Activated naive CD8-positive, alpha-beta T cell (primary cell): ENCODE data around the gene COBL.

Source experiments
- H3K27ac Mint-ChIP-seq: one replicate; pipeline ENCODE4 v1.8.0; 2021; ENCODE audit warnings: mixed read lengths
- H3K27me3 Mint-ChIP-seq: one replicate; pipeline ENCODE4 v1.8.0; 2021; ENCODE audit warnings: mixed read lengths
- H3K36me3 Mint-ChIP-seq: one replicate; pipeline ENCODE4 v1.8.0; 2021; ENCODE audit warnings: mixed read lengths
- H3K4me1 Mint-ChIP-seq: one replicate; pipeline ENCODE4 v1.8.0; 2021; ENCODE audit warnings: low read depth, mixed read lengths
- H3K4me3 Mint-ChIP-seq: one replicate; pipeline ENCODE4 v1.8.0; 2021; ENCODE audit warnings: mild to moderate bottlenecking, mixed read lengths
- H3K9me3 Mint-ChIP-seq: one replicate; pipeline ENCODE4 v1.8.0; 2021; ENCODE audit warnings: low read depth, mixed read lengths

Gene COBL

DNA sequence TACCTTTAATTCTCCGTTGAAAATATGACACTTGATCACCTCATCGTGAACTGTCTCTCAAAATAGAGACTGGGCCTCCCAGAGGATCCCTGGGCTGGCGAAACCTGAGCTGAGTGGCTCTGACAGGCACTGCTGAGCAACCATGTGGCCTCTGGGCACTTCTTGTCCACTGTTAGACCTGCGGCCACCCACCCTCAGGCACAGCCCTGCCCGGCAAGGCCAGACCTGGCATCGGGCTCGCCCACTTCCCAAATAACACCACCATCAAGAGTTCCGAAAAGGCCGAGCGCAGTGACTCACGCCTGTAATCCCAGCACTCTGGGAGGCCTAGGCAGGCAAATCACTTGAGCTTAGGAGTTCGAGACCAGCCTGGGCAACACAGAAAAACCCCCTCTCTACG is 82.5 kb downstream of the COBL start:
- H3K4me3 Mint-ChIP-seq = no peak overlapping the region
- no peaks in the 10 kb centered on the region for H3K9me3 Mint-ChIP-seq
- H3K4me1 Mint-ChIP-seq = no peaks in the 10 kb centered on the region
- no peaks in the 10 kb centered on the region for H3K27me3 Mint-ChIP-seq
- H3K36me3 Mint-ChIP-seq = no peaks in the 10 kb centered on the region
- H3K27ac Mint-ChIP-seq = no peak overlapping the region

DNA sequence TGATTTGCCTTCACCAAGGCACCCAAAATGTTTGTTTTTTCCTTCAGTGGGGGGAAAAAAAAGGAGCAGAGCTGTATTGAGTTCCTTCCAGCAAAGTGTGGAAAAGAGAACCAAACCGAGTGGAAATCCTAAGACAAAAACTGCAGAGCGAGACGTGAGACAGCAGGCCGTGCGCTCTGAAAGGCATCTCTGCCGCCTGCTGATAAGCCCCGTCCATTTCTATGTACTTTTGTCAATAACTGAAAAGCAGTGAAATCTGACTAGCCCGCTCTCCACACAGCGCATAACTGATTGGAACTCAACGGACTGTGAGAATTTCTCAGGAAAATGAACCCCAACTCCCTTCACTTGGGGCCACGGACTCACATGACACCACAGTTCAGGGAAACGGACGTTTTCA is 83.2 kb downstream of the COBL start:
- no peaks in the 10 kb centered on the region for H3K4me1 Mint-ChIP-seq
- H3K9me3 Mint-ChIP-seq = no peaks in the 10 kb centered on the region
- no peaks in the 10 kb centered on the region for H3K27me3 Mint-ChIP-seq
- no peaks in the 10 kb centered on the region for H3K36me3 Mint-ChIP-seq
- H3K27ac Mint-ChIP-seq = no peak overlapping the region
- H3K4me3 Mint-ChIP-seq = no peak overlapping the region

DNA sequence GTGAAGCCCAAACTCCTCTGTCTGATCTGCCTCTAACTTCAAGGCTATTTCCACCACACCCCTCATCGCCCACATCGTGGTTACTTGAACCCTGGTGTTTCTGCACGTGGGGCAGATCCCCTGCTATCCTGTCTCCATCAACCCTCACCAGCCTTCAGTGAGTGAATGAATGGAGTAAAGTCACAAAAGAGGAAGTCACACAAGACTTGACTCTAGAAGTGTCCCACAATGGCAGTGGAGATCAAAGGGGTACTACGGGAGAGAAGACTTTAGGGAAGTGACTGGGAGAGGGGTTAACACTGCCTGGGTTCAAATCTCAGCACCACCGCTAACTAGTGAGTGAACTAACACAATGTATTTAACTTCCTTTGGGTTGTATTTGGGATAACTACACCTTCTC is 85.9 kb downstream of the COBL start:
- Mint-ChIP-seq H3K27ac (no peak overlapping the region), H3K36me3 (no peaks in the 10 kb centered on the region), H3K4me3 (no peak overlapping the region), H3K27me3 (no peaks in the 10 kb centered on the region), H3K4me1 (no peaks in the 10 kb centered on the region), H3K9me3 (no peaks in the 10 kb centered on the region)

DNA sequence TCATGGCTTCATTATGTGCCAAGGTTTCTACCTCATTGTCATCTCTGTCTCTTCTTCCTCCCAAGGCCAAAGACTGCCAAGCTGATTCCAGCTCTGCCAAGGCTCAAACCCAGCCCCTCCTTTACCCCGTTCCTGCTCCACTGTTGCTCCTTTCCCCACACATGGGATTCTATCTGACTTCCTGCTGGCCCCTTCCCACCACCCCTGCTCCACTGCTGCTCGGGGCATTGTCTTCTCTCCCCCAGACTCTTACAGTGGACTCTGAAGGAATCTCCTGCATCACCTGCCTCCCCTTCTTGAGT is 86.3 kb downstream of the COBL start:
- no peaks in the 10 kb centered on the region for H3K4me1 Mint-ChIP-seq
- no peaks in the 10 kb centered on the region for H3K9me3 Mint-ChIP-seq
- no peak overlapping the region for H3K4me3 Mint-ChIP-seq
- H3K27me3 Mint-ChIP-seq = no peaks in the 10 kb centered on the region
- no peak overlapping the region for H3K27ac Mint-ChIP-seq
- no peaks in the 10 kb centered on the region for H3K36me3 Mint-ChIP-seq

DNA sequence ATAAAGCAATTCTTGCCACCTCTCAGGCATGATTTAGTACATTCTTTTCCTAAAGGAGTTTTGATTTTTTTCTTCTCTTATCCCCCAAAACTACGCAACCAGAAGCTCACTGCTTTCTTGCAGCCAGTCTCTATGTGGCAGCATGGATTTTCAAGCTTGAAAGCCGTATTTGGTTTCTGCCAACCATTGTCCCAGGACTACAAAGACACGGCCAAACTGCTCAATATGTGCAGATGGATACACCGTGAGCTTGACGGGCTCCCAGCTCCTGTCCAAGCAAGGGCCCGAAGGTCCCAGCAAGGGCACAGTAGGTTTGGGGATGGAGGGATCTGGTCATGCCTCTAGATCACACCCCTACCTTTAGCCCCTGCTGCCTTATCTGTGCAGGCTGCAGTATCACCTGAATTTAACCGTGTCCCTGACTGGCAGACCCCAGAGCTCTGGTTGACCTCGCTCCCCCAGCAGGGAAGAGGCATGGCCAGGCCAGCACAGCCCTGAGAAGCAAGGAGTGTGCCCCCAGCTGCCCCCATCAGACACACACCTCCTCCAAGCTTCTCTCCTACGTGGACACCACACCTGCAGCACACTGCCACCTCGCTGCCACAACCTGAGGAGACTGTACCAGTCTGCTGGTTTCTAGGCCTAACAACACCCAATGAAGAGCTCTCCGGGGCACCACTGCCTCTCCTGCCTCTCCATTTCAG is 86.8 kb downstream of the COBL start:
- no peak overlapping the region for H3K4me3 Mint-ChIP-seq
- H3K36me3 Mint-ChIP-seq = no peaks in the 10 kb centered on the region

DNA sequence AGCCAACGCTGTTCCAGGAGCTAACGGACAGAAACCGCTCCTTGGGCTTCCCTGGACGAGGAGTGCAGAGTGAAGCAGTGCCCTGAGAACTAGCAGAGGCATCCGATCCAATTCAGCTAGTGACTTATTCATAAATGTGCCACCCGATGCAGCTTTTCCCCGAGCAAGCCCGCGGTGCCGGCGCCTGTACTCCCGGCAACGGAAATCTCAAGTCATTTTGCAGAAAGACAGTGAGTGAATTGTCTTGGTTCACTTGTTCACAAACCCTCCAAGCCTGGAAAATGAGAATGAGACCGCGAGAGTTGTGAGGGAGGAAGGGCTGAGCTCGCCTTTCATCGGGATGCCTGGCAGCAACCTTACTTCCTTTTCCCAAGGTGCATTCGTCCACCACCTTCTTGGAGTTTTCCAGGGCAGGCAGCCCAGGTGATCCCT is 87.5 kb downstream of the COBL start:
- H3K27ac Mint-ChIP-seq = no peak overlapping the region
- H3K27me3 Mint-ChIP-seq = no peaks in the 10 kb centered on the region
- H3K9me3 Mint-ChIP-seq = no peaks in the 10 kb centered on the region
- H3K4me3 Mint-ChIP-seq = no peak overlapping the region
- no peaks in the 10 kb centered on the region for H3K36me3 Mint-ChIP-seq
- H3K4me1 Mint-ChIP-seq = no peaks in the 10 kb centered on the region

More for the DNA sequence above, 86.8 kb downstream of the COBL start:
- H3K9me3 Mint-ChIP-seq = no peaks in the 10 kb centered on the region
- H3K4me1 Mint-ChIP-seq = no peaks in the 10 kb centered on the region
- no peaks in the 10 kb centered on the region for H3K27me3 Mint-ChIP-seq
- no peak overlapping the region for H3K27ac Mint-ChIP-seq

DNA sequence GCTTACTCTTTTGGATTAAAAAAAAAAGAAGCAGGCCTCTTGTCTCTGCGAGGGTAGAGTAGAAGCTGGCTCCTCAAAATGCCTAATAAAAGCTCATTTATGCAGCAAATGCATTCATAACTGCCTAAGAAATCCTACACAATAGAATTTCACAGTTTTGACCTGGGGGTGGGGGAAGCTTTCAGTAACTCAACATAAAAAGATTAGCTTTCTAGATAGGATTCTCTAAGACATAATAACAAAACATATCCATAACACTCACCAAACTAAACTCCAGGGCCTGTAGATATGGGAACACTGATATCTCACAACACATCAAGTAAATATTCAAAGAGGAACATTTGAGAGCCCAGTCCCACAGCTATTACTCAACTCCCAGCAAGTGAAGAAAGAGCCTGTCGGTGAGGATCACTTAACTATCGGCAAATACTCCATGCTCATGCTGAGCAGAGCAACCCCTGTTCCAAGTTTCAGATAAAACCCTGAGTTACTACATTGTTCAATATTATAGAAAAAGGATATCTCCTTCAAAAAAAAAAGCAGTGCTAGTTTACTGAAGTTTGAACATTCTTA is 88.1 kb downstream of the COBL start:
- Mint-ChIP-seq H3K9me3 (no peaks in the 10 kb centered on the region), H3K27ac (no peak overlapping the region), H3K4me1 (no peaks in the 10 kb centered on the region), H3K4me3 (no peak overlapping the region), H3K36me3 (no peaks in the 10 kb centered on the region), H3K27me3 (no peaks in the 10 kb centered on the region)

DNA sequence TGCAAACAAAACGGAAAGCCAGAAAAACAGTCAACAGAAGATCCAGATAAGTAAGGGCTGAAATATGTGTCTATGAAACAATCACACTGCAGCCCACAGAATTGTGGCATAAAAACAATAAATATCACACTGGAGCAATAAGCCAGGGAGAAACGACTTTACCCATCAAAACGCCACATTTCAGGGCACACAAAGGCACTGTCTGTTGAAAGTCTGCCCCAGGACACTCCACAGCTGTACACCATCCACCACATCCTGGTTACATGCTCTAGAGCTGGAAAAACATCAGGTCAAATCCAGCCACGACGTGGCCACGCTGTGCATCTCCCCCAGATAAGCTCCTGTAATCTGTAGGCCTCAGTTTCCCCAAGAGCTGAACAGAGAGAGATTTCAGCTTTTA is 88.7 kb downstream of the COBL start:
- no peaks in the 10 kb centered on the region for H3K36me3 Mint-ChIP-seq
- no peak overlapping the region for H3K4me3 Mint-ChIP-seq
- H3K27me3 Mint-ChIP-seq = no peaks in the 10 kb centered on the region
- H3K9me3 Mint-ChIP-seq = no peaks in the 10 kb centered on the region
- H3K4me1 Mint-ChIP-seq = no peaks in the 10 kb centered on the region
- H3K27ac Mint-ChIP-seq = no peak overlapping the region

DNA sequence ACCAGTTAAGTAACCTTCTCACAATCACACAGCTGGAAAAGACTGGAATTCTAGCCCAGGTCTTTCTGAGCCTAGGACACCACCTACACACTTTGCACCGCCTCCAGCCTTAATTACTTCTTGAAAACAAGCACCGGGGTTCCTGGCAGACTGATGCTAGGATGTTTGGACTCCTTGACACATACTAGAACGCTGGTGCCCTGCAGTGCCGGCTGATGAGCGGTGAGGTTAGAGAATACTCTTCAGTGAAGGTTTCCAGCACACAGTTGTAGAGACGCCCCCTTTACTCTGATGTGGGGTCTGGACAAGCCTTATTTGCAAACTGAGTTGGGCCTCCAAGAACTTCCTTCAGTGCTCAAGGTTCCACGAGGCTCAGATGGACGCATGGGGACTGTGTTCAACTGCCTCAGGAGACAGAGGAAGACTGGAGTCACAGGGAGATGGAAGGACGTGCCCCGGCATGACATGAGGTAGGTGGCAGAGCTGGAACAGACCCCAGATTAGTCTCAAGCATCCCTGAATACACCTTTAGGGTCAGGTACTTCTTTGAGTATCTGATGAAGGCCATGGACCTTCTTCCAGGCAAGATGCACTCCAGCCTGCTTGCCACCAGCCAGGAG is 89.6 kb downstream of the COBL start:
- H3K27me3 Mint-ChIP-seq = no peaks in the 10 kb centered on the region
- H3K4me3 Mint-ChIP-seq = no peak overlapping the region
- H3K4me1 Mint-ChIP-seq = no peaks in the 10 kb centered on the region
- no peaks in the 10 kb centered on the region for H3K36me3 Mint-ChIP-seq
- H3K27ac Mint-ChIP-seq = no peak overlapping the region
- no peaks in the 10 kb centered on the region for H3K9me3 Mint-ChIP-seq

DNA sequence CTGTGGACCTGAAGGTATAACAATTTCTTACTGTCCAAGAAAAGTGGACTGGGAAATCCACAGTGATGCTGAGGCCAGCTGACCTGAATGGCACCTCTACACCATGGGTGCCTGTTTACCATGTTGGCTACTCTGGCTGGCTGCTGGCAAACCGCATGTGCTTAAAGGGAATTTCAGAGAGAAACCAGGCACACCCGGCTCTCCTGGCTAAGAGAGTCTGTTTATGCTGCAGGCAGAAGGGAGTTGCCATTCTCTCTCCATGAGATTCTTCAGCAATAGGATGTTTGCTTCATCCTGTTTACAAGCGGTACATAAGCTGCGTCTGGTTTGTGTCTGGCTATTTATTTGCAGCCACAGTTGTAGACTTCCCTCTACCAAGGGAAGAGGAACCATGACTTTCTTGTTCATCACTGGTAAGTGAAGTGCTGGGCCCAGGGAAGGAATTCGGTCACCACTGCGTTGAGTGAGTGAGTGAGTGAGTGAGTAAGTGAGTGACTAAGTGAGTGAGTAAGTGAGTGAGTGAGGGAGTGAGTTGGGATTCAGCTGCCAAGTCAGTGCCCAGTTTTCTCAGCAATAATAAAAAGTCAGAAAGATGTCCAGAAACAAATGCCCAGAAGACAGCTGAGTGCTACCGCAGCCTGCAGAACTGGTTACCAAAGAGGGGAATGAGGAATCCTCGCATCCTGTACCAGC is 90.4 kb downstream of the COBL start:
- Mint-ChIP-seq H3K4me3 (no peak overlapping the region), H3K27ac (no peak overlapping the region), H3K4me1 (no peaks in the 10 kb centered on the region), H3K27me3 (no peaks in the 10 kb centered on the region), H3K9me3 (no peaks in the 10 kb centered on the region), H3K36me3 (no peaks in the 10 kb centered on the region)

DNA sequence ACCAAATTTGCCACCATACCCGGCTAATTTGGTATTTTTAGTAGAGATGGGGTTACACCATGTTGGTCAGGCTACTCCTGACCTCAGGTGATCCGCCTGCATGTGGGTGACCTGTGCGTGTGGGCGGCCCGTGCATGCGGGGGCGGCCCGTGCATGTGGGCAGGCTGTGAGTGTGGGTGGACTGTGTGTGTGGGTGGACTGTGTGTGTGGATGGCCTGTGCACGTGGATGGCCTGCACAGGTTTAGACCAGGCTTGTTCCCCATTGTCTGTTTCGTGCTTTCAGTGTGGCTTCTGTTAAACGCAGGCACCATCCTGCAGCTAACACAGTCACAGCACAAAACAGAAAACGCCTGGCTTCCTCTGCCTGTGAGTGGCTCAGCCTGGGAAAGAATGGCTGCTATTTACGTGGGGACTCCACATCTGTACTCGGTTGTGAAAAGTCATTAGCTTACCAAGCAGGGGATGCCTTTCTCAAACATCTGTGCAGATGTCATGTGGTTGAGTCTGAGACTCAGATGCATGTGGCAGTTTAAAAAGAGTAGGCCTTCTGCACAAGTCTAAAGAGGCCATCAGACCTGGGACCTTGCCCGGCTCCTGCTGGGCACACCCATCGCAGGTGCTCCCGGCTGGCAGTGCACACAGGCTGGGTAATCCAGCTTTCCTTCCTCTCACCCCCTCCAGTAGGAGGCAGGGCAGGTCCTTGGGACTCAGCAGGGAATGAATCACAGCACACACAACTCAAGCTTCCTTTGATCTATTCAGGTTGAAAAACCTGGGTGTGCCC is 91.6 kb downstream of the COBL start:
- no peaks in the 10 kb centered on the region for H3K9me3 Mint-ChIP-seq

DNA sequence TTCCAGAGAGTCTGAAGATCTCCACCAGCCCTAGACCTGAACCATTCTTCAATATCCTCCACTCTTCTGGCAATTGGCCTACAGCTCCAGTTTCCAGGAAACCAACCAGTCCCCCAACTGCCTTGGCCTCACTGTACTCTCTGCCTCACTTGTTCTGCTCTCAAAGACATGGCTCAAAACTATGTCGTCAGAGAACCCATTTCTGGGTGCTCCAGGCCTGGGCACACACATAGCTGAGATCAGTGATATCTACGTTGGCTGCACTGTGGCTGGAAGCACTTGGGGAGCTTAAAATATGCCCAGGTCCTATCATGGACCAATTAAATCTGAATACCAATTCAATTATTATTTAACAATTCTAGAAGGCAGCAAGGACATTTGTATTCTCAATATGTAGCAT is 93.1 kb downstream of the COBL start:
- Mint-ChIP-seq H3K4me1 (no peaks in the 10 kb centered on the region), H3K4me3 (no peak overlapping the region), H3K36me3 (no peaks in the 10 kb centered on the region), H3K27ac (no peak overlapping the region), H3K9me3 (no peaks in the 10 kb centered on the region), H3K27me3 (no peaks in the 10 kb centered on the region)

More for the DNA sequence above, 91.6 kb downstream of the COBL start:
- Mint-ChIP-seq H3K27ac (no peak overlapping the region), H3K36me3 (no peaks in the 10 kb centered on the region), H3K4me3 (no peak overlapping the region), H3K4me1 (no peaks in the 10 kb centered on the region), H3K27me3 (no peaks in the 10 kb centered on the region)

DNA sequence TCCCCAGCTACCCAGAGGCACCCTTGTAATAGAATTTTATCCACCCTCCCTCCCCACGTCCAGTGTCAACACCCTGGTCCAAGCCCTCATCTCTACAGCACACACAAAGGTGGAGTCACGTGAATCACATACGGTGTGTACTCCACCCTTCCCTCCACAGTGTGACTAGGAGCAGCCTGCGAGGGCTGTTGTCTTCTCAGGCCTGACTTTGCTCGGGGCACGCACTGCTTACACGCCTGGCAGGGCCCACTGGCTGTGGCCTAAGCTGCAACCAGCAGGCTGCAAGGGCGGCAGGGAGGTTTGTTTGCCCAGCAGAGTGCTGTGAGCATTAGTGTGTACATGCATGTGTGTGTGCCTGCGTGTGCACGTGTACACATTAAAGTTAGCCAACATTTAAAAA is 93.7 kb downstream of the COBL start:
- no peak overlapping the region for H3K4me3 Mint-ChIP-seq
- no peaks in the 10 kb centered on the region for H3K27me3 Mint-ChIP-seq
- H3K36me3 Mint-ChIP-seq = no peaks in the 10 kb centered on the region
- no peaks in the 10 kb centered on the region for H3K4me1 Mint-ChIP-seq
- H3K9me3 Mint-ChIP-seq = no peaks in the 10 kb centered on the region
- no peak overlapping the region for H3K27ac Mint-ChIP-seq

DNA sequence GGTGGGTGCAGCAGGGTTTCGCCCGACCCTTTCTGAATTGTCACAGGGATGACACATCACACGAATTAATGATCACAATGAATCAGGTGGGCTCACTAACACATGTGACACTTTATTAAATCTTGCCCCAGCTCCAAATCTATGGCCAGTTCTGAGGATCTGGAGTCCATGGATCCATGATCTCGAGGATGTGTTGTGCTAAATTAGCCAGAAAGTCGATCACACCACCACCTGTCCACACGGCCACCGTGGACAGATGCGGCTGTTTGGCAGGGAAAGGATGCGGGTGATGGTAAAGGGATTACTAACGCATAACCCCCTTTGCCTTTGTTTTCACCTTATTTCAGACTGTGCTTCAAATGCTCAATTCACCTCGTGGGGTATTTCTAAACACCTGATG is 96.4 kb downstream of the COBL start:
- no peaks in the 10 kb centered on the region for H3K4me1 Mint-ChIP-seq
- H3K36me3 Mint-ChIP-seq = no peaks in the 10 kb centered on the region
- no peak overlapping the region for H3K27ac Mint-ChIP-seq
- no peaks in the 10 kb centered on the region for H3K9me3 Mint-ChIP-seq
- H3K27me3 Mint-ChIP-seq = no peaks in the 10 kb centered on the region
- H3K4me3 Mint-ChIP-seq = no peak overlapping the region
